ENCODE data around the gene STIM1.
"Not testable (repeated sequence)": the region's sequence is repeated elsewhere in the genome, so short reads cannot be mapped to it uniquely, and the experiment has no call there.

STIM1 gene

DNA sequence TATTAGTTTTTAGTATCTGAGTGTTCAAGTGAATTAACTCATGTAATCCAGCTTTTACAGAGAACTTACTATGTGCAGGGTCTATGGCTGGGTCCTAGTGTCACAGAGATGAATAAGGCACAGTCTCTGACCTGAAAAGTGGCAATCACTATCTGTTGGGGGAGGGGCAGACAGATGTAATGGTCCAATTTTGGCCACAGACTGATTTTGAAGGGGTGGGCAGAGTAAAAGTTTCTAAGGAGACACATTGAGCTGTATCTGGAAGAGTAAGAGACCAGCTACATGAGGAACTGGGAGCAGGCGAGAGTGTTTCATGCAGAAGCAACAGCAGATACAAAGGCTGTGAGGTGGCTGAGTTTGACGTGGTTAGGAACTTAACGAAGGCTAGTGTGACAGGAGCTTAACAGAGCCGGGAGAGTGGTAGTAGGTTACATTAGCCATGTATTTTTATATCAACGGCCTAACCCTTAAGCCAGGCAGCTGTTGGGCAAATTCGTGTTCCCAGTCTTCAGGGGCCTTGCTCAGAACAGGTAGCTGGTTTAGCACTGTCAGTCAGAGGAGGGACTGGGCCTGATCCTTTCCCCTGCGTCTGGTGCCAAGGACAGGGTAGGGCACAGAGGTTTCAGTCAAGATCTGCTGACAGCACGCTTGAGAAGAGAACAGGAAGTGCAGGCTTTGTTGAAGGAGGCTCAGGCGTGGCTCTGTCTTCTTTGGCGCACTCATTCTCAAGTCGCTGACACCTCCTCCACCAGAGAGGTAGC lies 1.4 kb upstream of the STIM1 start:
- peak; percentile 30 to 59 for DNase-seq (ENCODE audit: extremely low read depth in 1 of 2, low read depth in 1 of 2)

DNA sequence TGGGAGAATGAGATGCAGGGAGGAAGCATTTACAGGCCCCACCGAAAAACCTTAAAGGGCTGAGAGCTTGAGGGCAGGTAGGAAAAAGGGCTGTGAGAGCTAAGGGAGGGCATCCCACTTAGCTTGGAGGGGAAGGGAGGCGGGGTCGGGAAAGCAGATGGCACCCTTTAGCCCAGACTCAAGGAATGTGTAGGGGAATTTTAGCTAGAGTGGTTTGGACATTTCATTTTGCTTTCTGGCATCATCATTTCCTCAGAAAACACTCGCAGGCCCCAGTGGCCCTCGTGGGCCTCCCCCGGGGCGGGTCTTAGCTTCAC lies 846 bp upstream of the STIM1 start:
- no peak for DNase-seq (ENCODE audit: extremely low read depth in 1 of 2, low read depth in 1 of 2)

DNA sequence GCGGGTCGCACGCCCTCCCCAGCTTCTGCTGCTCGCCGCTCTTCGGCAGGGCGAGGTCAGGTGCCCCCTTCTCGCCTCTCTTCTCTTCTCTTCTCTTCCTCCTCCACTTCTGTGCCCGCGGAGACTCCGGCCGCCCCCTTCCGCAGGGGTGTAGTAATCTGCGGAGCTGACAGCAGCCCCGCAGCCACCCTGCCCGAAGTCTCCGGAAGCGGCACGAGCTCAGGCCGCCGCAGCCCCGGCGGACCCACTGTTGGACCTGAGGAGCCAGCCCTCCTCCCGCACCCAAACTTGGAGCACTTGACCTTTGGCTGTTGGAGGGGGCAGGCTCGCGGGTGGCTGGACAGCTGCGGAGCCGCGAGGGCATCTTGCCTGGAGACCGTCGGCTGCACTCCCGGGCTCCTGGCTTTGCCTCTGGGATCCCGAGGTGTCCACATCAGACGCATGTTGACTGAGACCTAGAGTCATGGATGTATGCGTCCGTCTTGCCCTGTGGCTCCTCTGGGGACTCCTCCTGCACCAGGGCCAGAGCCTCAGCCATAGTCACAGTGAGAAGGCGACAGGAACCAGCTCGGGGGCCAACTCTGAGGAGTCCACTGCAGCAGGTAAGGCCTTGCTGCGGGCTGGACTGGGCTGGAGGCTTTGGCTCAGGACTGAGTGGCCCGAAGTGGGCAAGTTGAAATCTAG lies 486 bp downstream of the STIM1 start:
- DNase-seq (ENCODE audit: extremely low read depth in 1 of 2, low read depth in 1 of 2), result no peak

DNA sequence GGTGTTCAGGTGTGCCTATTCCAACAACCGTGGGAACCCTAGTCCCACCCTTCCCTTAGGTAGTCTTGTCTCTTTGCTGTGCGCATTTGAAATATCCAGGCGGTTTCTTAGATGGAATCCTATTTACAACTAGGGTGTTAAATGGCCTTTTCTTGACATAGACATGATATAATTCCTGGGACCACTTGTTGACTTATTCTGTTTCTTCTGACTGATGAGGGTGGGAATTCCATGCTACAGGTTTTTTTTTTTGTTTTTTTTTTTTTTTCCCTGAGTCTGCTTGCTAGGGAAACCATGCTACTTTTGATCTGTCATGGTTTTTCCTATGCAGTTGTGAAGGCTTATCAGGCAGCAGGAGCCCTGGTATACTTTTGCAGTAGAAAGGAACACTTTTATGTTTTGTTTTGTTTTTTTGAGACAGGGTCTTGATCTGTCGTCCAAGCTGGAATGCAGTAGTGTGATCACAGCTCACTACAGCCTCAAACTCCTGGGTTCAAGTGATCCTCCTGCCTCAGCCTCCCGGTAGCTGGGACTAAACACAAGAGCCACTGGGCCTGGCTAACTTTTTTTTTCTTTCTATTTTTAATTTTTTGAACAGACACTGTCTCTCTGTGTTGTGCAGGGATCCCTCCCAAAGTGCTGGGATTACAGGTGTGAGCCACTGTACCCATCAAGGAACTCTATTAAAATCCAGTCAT lies 1.5 kb downstream of the STIM1 start:
- DNase-seq (ENCODE audit: extremely low read depth in 1 of 2, low read depth in 1 of 2), result no peak

DNA sequence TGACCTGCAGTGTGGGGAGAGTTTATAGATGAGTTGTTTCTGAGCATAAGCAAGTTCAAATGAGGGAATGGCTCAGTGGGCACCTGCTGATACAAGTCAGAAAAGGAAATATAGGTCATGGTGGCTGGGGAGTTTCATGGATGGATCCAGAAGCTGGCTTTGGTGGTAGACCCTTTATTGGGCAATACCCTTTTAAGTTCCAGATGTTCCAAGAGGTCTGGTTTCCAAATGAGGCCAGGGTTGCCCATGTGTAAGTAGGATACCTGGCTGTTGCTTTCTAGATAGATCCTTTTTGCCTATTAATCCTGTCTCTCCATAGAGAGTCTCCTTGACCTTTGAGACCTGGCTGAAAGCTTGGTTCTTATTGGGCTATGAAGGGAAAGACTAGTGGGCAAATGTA lies 2.2 kb downstream of the STIM1 start:
- no peak for DNase-seq (ENCODE audit: extremely low read depth in 1 of 2, low read depth in 1 of 2)

DNA sequence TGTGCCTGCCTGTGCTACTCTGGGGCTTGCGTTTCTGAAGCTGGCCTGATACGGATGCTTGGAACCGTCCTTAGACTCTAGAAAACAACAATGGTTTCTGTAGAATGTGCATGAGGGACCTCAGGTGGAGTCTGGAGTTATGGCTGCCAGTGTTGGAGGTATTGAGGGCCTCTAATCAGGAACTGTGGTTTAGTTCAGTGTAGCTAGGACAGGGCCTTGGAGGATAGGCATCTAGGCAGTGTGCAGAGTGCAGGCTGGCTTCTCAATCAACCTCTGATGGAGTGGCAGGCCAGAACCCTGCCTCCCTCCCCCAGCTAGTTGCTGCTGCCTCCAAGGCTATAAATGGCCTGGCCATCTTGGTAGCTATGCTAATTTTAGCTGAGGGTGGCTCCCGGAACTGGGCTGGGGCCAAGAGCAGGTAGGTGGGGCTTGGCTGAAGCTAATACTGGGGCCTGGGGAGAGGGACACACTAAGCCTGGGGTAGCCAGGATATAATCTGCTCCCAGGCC lies 4.0 kb downstream of the STIM1 start:
- DNase-seq (ENCODE audit: extremely low read depth in 1 of 2, low read depth in 1 of 2), result no peak

DNA sequence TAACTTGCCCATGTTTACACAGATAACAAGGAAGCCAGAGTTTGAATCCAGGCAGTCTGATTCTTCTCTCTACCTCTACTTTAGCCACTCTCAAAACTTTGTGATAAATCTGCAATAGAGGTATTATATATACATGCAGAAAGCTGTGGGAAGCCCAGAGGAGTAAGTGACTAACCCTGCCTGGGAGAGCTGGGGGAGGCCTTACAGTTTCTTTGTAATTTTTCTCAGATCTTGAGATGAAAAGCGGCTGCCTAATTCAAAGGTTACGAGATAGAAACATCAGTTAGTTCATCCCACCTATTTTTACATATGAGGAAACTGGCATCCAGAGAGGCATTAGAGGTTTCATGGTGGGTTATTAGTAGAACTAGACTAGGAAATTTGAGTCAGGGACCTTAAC lies 4.9 kb downstream of the STIM1 start:
- no peak for DNase-seq (ENCODE audit: extremely low read depth in 1 of 2, low read depth in 1 of 2)

DNA sequence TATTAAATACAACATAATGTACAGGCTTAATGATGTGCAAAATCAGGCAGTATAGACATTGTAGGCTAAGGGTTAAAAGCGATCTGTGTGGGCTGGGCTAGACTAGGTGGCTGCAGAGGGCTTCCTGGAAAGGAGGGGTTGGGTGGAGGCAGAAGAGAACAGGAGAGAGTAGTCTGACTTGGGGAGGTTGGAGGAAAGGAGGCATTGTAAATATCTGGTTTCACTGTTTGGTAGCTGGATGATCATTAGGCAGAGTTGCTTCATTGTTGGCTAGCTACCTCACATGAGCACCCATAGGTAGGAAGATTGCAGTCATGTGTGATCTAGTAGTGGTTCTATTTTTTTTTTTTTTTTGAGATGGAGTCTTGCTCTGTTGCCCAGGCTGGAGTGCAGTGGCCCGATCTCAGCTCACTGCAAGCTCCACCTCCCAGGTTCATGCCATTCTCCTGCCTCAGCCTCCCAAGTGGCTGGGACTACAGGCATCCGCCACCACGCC lies 5.5 kb downstream of the STIM1 start:
- not testable (repeated sequence) for DNase-seq (ENCODE audit: extremely low read depth in 1 of 2, low read depth in 1 of 2)

DNA sequence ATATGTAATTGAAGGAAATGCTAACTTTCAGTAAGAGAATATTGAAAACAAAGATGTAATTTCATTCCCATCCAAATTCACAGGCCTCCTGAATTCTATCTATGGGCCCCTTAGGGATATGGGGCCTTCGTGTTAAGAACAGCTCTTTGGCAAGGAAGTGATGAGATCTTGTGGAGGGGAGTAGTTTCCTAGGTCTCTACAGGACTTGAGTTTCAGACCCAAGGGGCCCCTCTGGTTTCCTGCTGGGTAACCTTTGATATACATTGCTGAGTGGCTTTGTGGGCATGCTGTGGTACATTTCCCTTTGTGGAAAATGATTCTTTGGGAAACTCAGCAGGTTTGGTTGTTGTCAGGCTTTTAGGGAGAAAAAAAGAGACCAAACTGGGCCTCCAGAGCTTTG lies 6.2 kb downstream of the STIM1 start:
- DNase-seq (ENCODE audit: extremely low read depth in 1 of 2, low read depth in 1 of 2), result no peak

DNA sequence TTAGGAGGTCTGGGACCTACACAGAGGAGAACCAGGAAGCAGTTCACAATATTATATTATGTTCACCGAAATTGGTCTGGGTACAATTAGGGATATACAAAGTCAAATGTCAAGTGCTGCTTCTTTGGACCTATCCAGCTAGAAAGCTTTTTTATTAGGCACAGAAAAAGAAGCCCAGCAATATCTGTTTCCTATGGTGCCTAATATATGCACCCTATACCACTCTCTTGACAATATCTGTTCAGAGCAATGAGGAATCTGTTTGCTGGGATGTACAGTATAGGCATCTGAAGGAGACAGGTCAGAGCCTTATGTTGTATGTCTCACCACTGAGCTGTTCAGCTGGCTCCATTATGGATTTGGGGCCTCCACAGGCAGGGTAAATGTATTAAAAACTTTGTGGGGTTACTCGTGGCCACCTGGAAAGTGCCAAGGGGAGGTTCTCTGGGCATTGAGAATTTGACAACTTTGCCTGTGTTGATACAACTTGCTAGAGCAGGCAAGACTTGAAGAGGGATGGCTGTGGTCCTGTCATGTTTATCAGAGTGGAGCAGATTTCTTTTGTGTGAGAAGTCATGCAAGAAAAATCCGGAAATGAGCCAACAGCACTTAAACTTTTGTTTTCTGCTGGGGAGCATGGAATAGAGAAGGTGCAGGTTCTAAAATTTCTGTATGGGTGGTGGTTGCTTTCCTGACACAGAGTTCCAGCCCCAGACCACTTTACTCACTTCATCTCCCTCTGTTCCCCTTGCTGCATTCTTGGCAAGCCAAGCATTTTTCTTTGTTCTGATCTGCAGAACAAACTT lies 10.1 kb downstream of the STIM1 start:
- DNase-seq (ENCODE audit: extremely low read depth in 1 of 2, low read depth in 1 of 2), result no peak

DNA sequence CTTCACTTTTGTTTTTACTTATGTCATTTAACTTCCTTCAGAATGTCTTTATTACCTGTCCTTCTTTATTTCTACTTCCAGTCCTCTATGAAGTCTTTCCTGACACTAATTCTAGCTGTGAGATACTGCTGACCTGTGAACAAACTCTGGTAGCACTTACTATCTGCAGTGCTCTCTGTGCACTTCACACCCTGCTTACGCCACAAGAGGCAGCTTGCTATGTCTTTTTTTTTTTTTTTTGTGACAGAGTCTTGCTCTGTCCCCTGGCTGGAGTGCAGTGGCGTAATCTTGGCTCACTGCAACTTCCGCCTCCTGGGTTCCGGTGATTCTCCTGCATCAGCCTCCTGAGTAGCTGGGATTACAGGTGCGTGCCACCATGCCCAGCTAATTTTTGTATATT lies 10.7 kb downstream of the STIM1 start:
- DNase-seq (ENCODE audit: extremely low read depth in 1 of 2, low read depth in 1 of 2), result no peak

DNA sequence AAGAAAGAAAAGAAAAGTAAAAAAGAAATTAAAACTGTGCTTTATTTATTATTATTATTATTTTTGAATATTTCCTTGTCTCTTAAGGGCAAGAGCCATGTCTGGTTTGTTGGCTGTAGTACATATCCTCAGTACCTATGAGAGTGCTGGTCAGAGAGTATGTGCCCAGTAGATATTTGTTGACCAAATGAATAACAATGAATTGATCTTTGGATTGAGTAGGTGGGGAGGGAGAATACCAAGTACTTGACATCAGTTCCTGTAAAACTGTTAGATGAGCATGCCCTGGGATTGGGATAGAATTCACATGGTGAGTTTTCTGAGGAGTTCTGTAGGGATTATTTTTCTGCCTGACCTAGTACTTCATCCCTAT lies 11.4 kb downstream of the STIM1 start:
- no peak for DNase-seq (ENCODE audit: extremely low read depth in 1 of 2, low read depth in 1 of 2)

DNA sequence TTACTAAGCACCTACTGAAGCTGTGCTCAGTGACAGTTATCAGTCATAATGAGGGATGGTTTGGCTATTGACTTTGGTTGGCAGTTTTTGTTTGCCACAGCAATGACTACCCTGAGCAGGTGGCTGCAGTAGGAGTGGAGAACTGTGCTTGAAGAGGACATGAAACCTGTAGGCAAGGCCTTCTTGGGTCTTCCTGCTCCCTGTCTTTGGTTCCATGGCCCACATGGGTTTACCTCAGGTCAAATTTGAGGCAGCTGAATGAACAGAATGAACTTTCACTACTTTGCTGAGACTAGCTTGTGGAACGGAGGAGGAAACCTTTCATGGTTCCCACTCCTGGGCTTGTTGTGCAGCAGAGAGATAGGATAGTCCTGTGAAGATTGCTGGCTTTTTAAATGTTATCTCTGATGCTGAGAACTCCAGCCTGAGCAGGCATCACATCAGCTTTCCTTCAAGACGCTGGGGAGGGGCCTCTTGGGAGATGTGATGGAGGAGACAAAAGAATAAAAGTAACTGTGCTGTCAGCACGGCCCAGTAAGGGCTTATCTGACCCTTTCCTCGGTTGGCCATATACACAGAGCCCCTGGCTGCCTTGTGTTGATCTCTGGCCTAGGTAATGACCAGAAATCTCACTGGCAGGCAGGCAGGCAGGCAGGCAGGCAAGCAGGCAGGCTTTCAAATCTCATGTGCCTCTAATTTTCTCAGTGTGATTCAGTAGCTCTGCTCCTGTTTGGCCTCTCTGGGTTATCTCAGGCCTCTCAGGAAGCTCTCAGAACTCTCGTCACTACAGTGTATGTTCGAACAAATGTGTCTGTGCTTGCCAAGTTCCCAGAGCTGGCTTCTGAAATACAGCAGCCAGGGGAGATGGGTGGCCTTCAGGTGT lies 12.0 kb downstream of the STIM1 start:
- no peak for DNase-seq (ENCODE audit: extremely low read depth in 1 of 2, low read depth in 1 of 2)

DNA sequence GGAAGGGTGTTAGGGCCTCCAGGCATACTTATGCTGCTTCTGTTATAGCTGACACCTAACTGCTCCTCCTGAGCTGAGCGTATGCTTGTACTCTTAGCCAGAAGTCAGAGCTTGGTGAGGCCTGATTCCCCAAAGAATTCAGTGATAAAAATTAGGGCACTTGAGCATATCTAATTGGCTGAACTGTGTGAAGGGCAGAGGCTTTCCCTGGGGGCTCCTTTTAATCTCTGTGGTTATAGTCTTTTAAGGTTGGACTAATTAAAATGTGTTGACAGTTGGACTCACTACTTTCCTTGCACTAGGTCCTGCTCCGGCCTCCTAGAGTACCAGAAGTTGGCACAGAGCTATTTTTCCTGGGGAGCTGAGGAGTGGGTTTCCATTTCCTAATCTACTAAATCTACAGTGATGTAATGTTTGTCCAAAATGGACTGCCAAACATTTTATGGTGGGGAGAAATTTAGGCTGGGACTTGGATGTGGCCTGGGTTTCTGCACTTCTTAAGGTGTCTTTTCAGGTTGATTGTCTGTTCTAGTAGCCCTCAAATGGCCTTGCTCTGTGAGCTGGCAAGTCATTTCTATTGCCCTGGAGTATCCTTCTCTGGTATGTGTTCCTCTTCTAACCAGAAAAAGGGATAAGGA lies 18.4 kb downstream of the STIM1 start:
- DNase-seq (ENCODE audit: extremely low read depth in 1 of 2, low read depth in 1 of 2), result no peak

DNA sequence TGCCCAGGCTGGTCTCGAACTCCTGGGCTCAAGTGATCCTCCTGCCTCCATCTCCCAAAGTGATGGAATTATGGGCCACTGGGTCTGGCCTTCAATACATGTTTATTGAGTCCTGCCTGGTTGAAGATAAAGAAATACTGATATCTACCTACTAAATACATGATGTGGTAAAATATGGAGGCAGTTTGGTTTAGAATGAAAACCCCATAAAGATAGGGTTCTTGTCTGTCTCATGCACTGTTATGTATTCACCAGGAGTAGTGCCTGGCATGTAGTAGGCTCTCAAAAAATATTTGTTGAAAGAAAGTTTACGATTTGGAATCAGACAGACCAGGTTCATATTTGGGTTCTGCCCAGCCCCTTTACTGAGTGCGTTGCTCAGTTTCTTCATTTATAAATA lies 21.1 kb downstream of the STIM1 start:
- DNase-seq (ENCODE audit: extremely low read depth in 1 of 2, low read depth in 1 of 2), result no peak

DNA sequence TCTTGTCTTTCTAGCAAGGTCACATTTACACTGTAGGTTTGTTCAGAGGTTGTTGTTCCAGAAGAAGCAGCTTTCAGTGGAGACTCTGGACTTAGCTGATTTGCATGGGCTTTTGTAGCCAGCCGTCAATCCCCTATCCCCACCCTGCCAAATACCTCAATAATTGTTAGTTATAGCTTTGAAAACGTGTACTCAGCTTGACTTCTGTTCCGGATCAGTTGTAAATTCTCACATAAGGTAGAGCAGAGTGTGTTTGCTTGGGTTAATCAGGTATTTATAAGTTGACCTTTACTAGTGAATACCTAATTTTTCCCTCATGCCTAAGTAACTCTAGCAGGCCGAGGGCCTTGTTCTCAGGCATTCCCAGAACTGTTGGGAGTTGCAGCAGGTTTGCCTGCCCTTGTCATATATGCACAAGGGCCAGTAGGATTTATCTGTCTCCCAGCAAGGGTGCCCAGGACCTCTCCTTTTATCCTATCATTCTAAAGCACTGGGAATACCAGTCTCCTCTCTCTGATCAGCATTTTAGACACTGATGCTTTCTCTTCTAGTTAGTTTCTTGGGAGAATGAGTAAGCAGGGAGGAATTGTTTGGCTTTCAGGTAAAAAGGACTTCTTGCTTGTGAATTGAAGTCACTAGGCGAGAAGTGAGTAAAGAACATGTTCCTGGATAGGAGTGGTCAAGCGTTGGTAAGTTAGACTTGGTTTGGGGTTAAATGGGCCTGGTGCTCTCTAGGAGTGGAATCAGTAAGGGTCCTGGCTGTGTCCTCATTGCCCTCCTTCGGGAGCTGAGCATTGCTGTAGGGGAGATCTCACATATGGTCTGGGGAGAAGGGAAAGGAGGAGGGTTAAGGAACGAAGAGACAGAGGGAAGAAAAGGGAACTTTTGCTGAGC lies 22.1 kb downstream of the STIM1 start:
- no peak for DNase-seq (ENCODE audit: extremely low read depth in 1 of 2, low read depth in 1 of 2)

DNA sequence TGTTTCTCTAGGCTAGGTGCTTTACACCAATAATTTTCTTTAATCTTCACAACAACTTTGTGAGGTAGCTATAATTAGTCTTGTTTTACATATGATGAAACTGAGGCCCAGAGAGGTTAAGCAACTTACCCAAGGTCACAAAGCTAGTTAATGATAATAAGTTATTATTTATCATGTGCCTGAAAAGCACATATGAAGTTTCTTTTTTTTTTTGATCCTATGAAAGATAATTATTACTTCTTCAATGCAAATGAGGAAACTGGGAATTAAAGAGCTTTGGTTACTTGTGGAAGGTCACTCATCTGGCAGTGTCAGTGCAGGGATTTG lies 22.8 kb downstream of the STIM1 start:
- DNase-seq (ENCODE audit: extremely low read depth in 1 of 2, low read depth in 1 of 2), result no peak

DNA sequence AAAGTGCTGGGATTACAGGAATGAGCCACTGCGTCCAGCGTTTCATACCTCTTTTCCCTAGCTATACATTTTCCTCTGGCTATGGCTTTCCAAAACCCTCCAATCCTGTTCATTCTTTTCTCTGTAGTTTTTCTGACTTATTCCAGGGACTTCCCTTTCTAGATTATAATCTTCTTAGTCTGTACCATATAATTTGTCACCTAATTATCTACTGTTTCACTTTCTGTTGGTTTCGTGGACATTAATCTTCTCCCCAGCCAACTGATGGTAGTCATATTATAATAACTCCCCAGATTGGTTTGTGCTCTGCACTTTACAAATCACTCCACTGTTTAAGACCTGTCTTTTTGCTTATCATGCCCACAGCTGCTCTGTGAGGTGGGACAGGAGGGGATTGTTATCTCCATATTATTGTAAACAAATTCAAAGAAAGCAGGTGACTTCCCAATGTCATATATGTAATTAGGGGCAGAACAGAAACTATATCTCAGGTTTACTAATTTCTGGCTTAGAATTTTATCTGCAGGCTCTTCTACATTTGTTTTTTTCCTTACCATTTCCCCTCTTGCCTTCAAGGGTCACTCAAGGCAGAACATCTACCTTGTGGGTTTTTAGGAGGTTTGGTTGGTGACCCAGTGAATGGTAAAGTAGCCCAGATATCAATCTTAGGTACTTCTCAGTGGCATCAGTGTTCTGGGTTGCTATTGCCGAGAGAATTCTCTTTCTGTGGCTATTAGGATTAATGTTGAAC lies 23.9 kb downstream of the STIM1 start:
- DNase-seq (ENCODE audit: extremely low read depth in 1 of 2, low read depth in 1 of 2), result no peak

Data from activated CD8-positive, alpha-beta memory T cell treated with anti-CD3 and anti-CD28 coated beads for 1 hour (primary cell).